HCT116 (cell line): ENCODE measurements around the gene APOBEC3A. TPM values are rescaled to one million over a fixed set of nuclear protein-coding genes. Genes with fewer than 3 reads are reported as not detected.

Experiments
- ATAC-seq: fragments of 200-7000 bp; cut with Tn5 transposase; 2 replicates; pipeline ENCODE4 v1.9.1; 2020; ENCODE audit warnings: mild to moderate bottlenecking, moderate library complexity
- BruUV-seq: library from RNA; stranded (reverse); fragments of 400-500 nt; replicated peaks from 2 replicates; lab custom pipeline; 2021; lab: Mats Ljungman, UMichigan
- CTCF ChIA-PET: fragments of 300-600 bp; sonication (Branson Sonifier 250); formaldehyde crosslinking; loops from one replicate; lab custom pipeline; 2021; ENCODE audit warnings: antibody characterized with exemption; lab: Charles Lee
- POLR2A ChIA-PET: fragments of 300-600, 350-600 bp; sonication (Branson Sonifier 250); formaldehyde crosslinking; loops from one replicate; lab custom pipeline; 2021; ENCODE audit warnings: antibody characterized with exemption; lab: Charles Lee
- RAD21 ChIA-PET, 2 experiments: fragments of 300-600 bp; sonication (Branson Sonifier 250); formaldehyde crosslinking; loops; one replicate each; lab custom pipeline; 2023; ENCODE audit warnings: low total read pairs in 2 of 2; ENCODE audit not compliant: uncharacterized antibody in 2 of 2, unreplicated experiment in 2 of 2, low non-redundant PET in 1 of 2; lab: Charles Lee
- DNase-seq: peaks from one replicate; pipeline ENCODE4 v3.0.0-alpha.2; 2010; ENCODE audit warnings: low read depth, low spot score
- H2AFZ ChIP-seq: fragments of 200-600 bp; shearing (Covaris generic), sonication (generic); 2 replicates; pipeline ENCODE4 v1.6.1; 2017; ENCODE audit warnings: low read depth, mixed run types, mixed read lengths, antibody characterized with exemption, low read length; ENCODE audit not compliant: poor library complexity, severe bottlenecking
- H3K27ac ChIP-seq: 2 replicates; pipeline ENCODE4 v1.5.1; 2012; ENCODE audit warnings: low read depth, low read length
- H3K27me3 ChIP-seq: fragments of 200-600 bp; sonication (generic); 2 replicates; pipeline ENCODE4 v1.6.1; 2016; ENCODE audit warnings: mixed run types, low read length, mixed read lengths; ENCODE audit not compliant: insufficient read depth
- H3K36me3 ChIP-seq, 2 experiments: fragments of 200-500 bp in 1 of 2; fragments of 200-600 bp in 1 of 2; sonication (Bioruptor generic) in 1 of 2; sonication (generic) in 1 of 2; 2 replicates each; pipeline versions ENCODE4 v1.5.1 to v1.6.1; 2014 to 2016; ENCODE audit warnings: low read length in 2 of 2, inconsistent platforms in 1 of 2, mixed read lengths in 1 of 2, mixed run types in 1 of 2; ENCODE audit not compliant: insufficient read depth in 2 of 2, control insufficient read depth in 1 of 2
- H3K4me1 ChIP-seq, 2 experiments: fragments of 200-600 bp in 1 of 2; sonication (generic) in 1 of 2; 2 replicates each; pipeline versions ENCODE4 v1.5.1 to v1.6.1; 2012 to 2017; ENCODE audit warnings: low read length in 2 of 2, inconsistent platforms in 1 of 2, mild to moderate bottlenecking in 1 of 2, mixed read lengths in 1 of 2, mixed run types in 1 of 2, moderate library complexity in 1 of 2; ENCODE audit not compliant: insufficient read depth in 2 of 2, control insufficient read depth in 1 of 2
- H3K4me2 ChIP-seq: fragments of 200-600 bp; sonication (generic); 2 replicates; pipeline ENCODE4 v1.6.1; 2017; ENCODE audit warnings: mixed run types, low read length, mixed read lengths
- H3K4me3 ChIP-seq, 2 experiments: fragments of 200-600 bp in 1 of 2; sonication (generic) in 1 of 2; replicated peaks in 1 of 2; 2 replicates each; pipeline ENCODE4 v1.5.1; 2011 to 2016; ENCODE audit warnings: low read length in 2 of 2, control low read depth in 1 of 2, low read depth in 1 of 2, mild to moderate bottlenecking in 1 of 2, mixed read lengths in 1 of 2, mixed run types in 1 of 2
- H3K79me2 ChIP-seq: fragments of 200-600 bp; sonication (generic); 2 replicates; pipeline ENCODE4 v1.6.1; 2017; ENCODE audit warnings: mild to moderate bottlenecking, mixed run types, low read length, moderate library complexity, mixed read lengths; ENCODE audit not compliant: insufficient read depth
- H3K9ac ChIP-seq: fragments of 200-600 bp; sonication (generic); 2 replicates; pipeline ENCODE4 v1.6.1; 2016; ENCODE audit warnings: low read length, mixed read lengths
- H3K9me2 ChIP-seq: fragments of 200-600 bp; sonication (generic), shearing (Covaris generic); 2 replicates; pipeline ENCODE4 v1.6.1; 2017; ENCODE audit warnings: mixed run types, mild to moderate bottlenecking, moderate library complexity; ENCODE audit not compliant: insufficient read depth
- H3K9me3 ChIP-seq, 2 experiments: fragments of 200-500 bp in 1 of 2; fragments of 200-600 bp in 1 of 2; sonication (Bioruptor generic) in 1 of 2; sonication (generic) in 1 of 2; 2 replicates each; pipeline ENCODE4 v1.6.1; 2014 to 2017; ENCODE audit warnings: low read length in 2 of 2, mixed read lengths in 2 of 2, inconsistent platforms in 1 of 2, low read depth in 1 of 2, mild to moderate bottlenecking in 1 of 2, mixed run types in 1 of 2, moderate library complexity in 1 of 2; ENCODE audit not compliant: control insufficient read depth in 1 of 2, insufficient read depth in 1 of 2
- H4K20me1 ChIP-seq: fragments of 200-600 bp; sonication (generic), shearing (Covaris generic); 2 replicates; pipeline ENCODE4 v1.6.1; 2017; ENCODE audit warnings: mixed run types, mild to moderate bottlenecking, moderate library complexity; ENCODE audit not compliant: insufficient read depth
- ATF3 ChIP-seq: IDR thresholded peaks from 2 replicates; pipeline ENCODE4 v1.6.1; 2012
- CBX3 ChIP-seq: IDR thresholded peaks from 2 replicates; pipeline ENCODE4 v1.6.1; 2012; ENCODE audit warnings: low read depth
- CEBPB ChIP-seq: IDR thresholded peaks from 2 replicates; pipeline ENCODE4 v1.6.1; 2012; ENCODE audit warnings: low read depth
- CTCF ChIP-seq, 3 experiments: fragments of 200-600 bp in 1 of 3; sonication (generic) in 1 of 3; IDR thresholded peaks in 2 of 3; conservative IDR thresholded peaks in 1 of 3; 2 replicates each; pipeline ENCODE4 v1.5.1; 2012 to 2017; ENCODE audit warnings: low read depth in 2 of 3, low read length in 2 of 3, antibody characterized with exemption in 1 of 3, borderline replicate concordance in 1 of 3, control low read depth in 1 of 3, mild to moderate bottlenecking in 1 of 3, mixed read lengths in 1 of 3, mixed run types in 1 of 3, moderate library complexity in 1 of 3; ENCODE audit not compliant: insufficient read depth in 1 of 3
- EGR1 ChIP-seq: IDR thresholded peaks from 2 replicates; pipeline ENCODE4 v1.6.1; 2012; ENCODE audit warnings: low read depth
- ELF1 ChIP-seq: IDR thresholded peaks from 2 replicates; pipeline ENCODE4 v1.6.1; 2012; ENCODE audit warnings: low read depth, borderline replicate concordance
- EZH2 ChIP-seq: fragments of 200-600 bp; sonication (generic); IDR thresholded peaks from 2 replicates; pipeline ENCODE4 v1.6.1; 2017; ENCODE audit warnings: antibody characterized with exemption, mixed run types
- FOSL1 ChIP-seq: IDR thresholded peaks from 2 replicates; pipeline ENCODE4 v1.6.1; 2012; ENCODE audit warnings: low read depth
- JUND ChIP-seq: IDR thresholded peaks from 2 replicates; pipeline ENCODE4 v1.6.1; 2012
- MAX ChIP-seq: IDR thresholded peaks from 2 replicates; pipeline ENCODE4 v1.6.1; 2012
- POLR2A ChIP-seq: IDR thresholded peaks from 2 replicates; pipeline ENCODE4 v1.7.0; 2011; ENCODE audit warnings: borderline replicate concordance; ENCODE audit not compliant: insufficient read depth, insufficient read length; ENCODE audit errors: extremely low read depth
- POLR2AphosphoS5 ChIP-seq: IDR thresholded peaks from 2 replicates; pipeline ENCODE4 v1.6.1; 2011; ENCODE audit warnings: mild to moderate bottlenecking, low read depth, low read length, moderate library complexity
- REST ChIP-seq: IDR thresholded peaks from 2 replicates; pipeline ENCODE4 v1.6.1; 2012; ENCODE audit warnings: low read depth
- SIN3A ChIP-seq: IDR thresholded peaks from 2 replicates; pipeline ENCODE4 v1.6.1; 2012; ENCODE audit warnings: low read depth
- SP1 ChIP-seq: IDR thresholded peaks from 2 replicates; pipeline ENCODE4 v1.6.1; 2012; ENCODE audit warnings: low read depth
- SRF ChIP-seq: IDR thresholded peaks from 2 replicates; pipeline ENCODE4 v1.6.1; 2012; ENCODE audit warnings: low read depth
- TCF7L2 ChIP-seq: IDR thresholded peaks from 2 replicates; pipeline ENCODE4 v1.7.0; 2011; ENCODE audit warnings: borderline replicate concordance, inconsistent platforms; ENCODE audit not compliant: insufficient read depth, insufficient read length; ENCODE audit errors: extremely low read depth
- intact Hi-C: fragments of 100-400 bp; cut with micrococcal nuclease; formaldehyde crosslinking; loops from 2 replicates; pipeline ENCODE4 v1.10.0; 2022
- total RNA-seq: library from RNA; stranded (reverse); gene quantifications from one replicate; pipeline ENCODE4 v1.2.1, GENCODE V29; 2021; ENCODE audit not compliant: unreplicated experiment

APOBEC3A gene
- total RNA-seq, 1 experiment from 2014 or later = not detected

GRCh38 chr22:38981992-38982927 is 24.9 kb downstream of the APOBEC3A start, which contains the start of gene APOBEC3B:
TSS of gene APOBEC3B (plus strand) at chr22:38982347. CDS start at chr22:38982454, 107 bp downstream.
- Histone ChIP-seq H3K9me2 (no peaks in the 10 kb centered on the region), H3K9me3 (peaks cover 0 to 8% of the 10 kb centered on the region in 2 experiments; a peak in 1 of 4 replicates), H3K27me3 (no peaks in the 10 kb centered on the region), H2AFZ (no peak within 1 kb of the TSS), H3K9ac (peak within 1 kb of the TSS; percentile 50), H3K4me2 (peak within 1 kb of the TSS; percentile 66), H3K4me1 (peaks cover 22 to 42% of the 10 kb centered on the region in 2 experiments), H3K79me2 (no peaks in the 10 kb centered on the region), H3K4me3 (peak within 1 kb of the TSS; percentile 27 to 50), H3K27ac (peak within 1 kb of the TSS; percentile 50), H4K20me1 (no peaks in the 10 kb centered on the region), H3K36me3 (no peaks in the 10 kb centered on the region)
- peak; percentile 77 for ATAC-seq
- POLR2A ChIA-PET = interaction anchor here (1.3 kb wide), 1 partner anchor 55 kb away, joined by 3 read pairs; no protein-coding TSS in a partner anchor
- intact Hi-C loops = no loop called here
- CTCF ChIA-PET = interaction anchor here (1.0 to 2.0 kb wide), 2 partner anchors 9 to 21 kb away, joined by 3 to 5 read pairs; no protein-coding TSS in a partner anchor
- peak; percentile 81 for DNase-seq
- TSS peak; percentile 73 for BruUV-seq
- RAD21 ChIA-PET = no interaction called here
- TF ChIP-seq POLR2A (no peak), EGR1 (no peak), SIN3A (no peak), REST (no peak), MAX (peak; percentile 72), ELF1 (no peak), TCF7L2 (no peak), ATF3 (no peak), CEBPB (no peak), EZH2 (no peak), CBX3 (no peak), FOSL1 (peak; percentile 55; the same call in 1 of the 2 replicates), CTCF (IDR thresholded peaks at IDR 0.05 in 2 of 3, conservative IDR thresholded peaks at IDR 0.05 in 1 of 3; ENCODE audit: borderline replicate concordance in 1 of 3, insufficient read depth in 1 of 3, low read depth in 2 of 3, low read length in 2 of 3) (no peak), SRF (no peak), JUND (peak; percentile 44; the same call in 1 of the 2 replicates), SP1 (peak; percentile 41; the same call in 1 of the 2 replicates), POLR2AphosphoS5 (peak; percentile 27; the same call in 1 of the 2 replicates)
